ENCODE data around the gene CAMK4.
A peak's percentile ranks its signal among the peaks of the same experiment; 100 is the strongest.

CAMK4 gene

DNA sequence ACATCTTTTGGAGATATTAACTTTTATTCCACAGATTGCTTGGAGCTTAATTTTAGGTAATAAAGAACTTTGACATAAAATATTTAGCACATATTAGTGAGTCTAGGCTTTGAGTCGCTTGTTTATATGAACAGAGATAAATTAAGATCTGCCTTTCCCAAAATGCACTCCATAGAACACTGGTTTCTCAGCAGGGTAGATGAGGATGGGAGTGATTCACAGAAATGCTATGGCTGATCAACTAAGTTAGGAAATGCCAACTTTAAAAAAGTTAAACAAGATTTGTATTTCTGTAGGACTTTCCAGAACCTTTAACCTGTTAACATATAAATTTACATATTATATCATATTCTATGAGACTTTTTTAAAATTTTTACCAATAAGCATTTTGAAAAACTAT, 222.9 kb downstream of the CAMK4 start:
- no peak for DNase-seq

DNA sequence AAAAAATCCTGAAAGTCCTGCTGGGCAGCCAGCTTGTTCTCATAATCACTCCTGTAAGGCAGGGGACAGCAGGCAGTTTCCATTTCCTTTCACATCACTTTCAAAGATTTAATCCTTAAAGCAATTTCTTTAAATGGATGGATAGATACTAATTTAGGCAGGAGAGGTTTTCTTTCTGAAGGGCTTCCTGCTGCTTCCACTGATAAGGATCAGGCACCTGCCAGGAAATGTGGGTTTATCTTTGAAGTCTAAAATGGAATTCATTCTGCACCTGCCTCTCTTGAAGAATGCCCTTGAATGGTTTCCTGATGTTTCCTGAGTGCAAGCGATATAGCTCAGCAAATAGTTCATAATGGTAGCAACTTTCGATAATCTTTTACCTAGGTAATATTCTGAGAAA, 223.6 kb downstream of the CAMK4 start:
- DNase-seq, result no peak

DNA sequence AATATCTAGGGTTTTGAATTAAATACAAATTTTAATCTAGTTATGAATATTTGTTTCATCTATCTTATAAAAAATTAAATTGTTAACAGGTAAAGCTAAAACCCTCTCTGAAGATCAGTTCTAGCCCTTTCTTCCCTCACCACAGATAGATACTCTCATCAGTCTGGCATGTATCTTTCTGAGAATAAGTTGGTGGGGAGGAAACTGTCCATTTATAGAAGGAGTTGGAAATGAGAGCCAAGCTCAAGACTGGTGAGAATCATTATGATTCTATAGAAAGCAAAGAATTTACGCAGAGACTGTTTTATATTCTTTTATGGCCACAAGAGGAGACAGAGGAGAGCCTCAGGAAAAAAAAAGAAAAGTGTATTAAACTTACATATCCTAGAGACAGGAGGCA, 229.1 kb downstream of the CAMK4 start:
- no peak for DNase-seq

DNA sequence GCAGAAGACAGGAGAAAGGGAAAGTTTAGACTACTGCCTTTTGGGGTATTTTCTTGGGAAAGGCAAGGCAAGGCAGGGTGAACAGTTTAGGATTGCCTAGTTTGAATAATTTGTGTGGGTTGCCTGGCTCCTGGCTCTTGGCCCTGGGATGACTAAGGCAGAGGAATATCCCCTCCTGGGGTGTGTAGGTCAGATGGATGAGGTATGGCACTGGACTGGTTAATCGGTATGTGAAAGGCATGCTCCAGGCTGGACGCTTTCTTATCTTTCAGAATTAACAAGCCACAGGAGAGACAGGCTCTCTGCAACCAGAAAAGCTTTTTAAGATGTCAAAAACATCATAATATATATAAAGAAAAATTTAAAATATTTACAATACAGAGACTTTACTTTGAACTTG, 229.6 kb downstream of the CAMK4 start:
- DNase-seq, result no peak

DNA sequence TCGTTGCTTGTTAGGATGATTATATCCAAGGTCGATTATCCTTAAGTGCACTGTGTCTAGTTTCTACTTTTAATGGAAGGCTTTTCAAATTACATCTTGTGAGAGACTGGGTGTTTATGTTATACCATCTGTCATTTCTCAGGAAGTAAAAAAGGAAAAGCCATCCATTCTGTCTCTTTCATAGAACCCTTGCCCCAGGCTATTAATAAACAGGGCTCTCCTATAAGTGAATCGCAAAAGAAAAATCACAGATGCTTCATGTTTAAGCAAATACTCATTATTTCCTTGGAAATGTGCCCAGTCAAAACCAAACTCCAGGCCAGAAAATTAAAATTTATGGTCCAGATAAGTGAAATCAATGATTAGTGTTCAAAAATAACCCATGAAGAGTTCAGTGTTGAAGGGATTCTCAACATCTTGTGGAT, 230.0 kb downstream of the CAMK4 start:
- peak; percentile 64 for DNase-seq

DNA sequence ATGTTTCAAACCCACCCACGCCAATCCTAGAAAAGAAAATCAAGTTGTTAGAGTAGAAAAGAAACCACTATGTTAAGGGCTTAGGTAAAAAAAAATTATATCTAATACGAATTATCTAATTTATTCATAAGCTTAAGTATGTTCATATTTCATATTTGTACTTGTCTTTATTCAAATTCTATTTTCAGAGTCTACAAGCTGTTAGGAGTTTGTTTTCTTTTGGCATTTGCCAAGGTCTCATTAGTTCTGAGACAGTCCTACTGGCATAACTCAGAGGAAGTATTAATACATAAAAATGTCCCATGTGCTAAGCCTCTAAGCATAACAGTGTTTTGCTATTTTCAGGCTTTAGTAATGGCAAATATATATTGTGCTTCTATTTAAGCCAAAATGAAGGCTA, 230.6 kb downstream of the CAMK4 start:
- DNase-seq, result no peak

DNA sequence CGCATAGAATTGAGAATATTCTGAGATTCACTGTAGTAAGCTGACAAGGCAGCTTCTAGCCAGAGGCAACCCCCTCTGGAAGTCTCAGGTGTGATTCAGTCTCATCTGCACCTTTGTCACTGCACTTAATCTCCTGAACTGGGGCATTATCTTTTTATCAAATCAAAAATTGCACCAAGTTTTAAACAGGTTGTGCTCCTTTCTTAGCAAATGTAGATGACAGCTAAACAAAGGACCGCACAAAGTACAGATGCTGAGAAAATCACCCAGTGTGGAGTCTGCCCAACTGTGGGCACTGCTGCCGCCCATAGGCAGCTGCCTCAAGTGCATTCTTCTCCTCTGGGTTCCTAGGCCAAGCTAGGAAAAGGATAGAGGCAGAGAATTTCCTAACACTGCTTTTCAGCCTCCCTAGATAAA, 237.1 kb downstream of the CAMK4 start:
- DNase-seq, result no peak

DNA sequence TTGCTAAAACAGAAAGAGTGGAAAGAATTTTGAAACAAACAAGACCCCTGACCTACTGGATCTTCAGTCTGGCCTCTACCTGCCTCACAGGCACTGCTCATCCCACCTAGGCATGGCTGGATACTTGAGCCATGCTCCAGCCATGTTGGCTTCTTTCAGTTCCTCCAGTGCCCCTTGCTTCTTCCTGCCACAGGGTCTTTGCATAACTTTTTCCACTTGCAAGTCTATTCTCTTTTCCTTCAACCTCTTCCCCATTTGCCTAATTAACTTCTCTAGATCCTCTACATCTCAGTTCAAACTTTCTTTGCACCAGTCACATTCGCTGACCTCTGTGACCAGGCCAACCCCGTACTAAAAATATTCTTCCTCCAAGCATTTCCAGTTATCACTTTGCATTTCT, 237.8 kb downstream of the CAMK4 start:
- no peak for DNase-seq

DNA sequence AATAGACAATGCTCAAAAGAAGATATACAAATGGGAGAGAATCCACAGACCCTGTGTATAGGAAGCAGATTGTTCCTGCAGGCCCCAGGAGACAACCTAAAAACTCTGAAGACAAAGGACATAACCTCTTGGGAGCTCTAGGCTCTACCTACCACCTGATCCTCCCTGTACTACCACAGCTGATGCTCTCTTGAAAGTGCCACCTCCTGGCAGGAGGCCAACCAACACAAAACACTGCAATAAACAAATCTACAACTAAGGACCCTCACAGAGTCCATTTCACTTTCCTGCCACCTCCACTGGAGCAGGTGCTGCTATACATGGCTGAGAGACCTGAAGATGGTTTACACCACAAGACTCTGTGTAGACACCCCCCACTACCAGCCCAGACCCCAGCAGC, 239.1 kb downstream of the CAMK4 start:
- peak; percentile 62 for DNase-seq

DNA sequence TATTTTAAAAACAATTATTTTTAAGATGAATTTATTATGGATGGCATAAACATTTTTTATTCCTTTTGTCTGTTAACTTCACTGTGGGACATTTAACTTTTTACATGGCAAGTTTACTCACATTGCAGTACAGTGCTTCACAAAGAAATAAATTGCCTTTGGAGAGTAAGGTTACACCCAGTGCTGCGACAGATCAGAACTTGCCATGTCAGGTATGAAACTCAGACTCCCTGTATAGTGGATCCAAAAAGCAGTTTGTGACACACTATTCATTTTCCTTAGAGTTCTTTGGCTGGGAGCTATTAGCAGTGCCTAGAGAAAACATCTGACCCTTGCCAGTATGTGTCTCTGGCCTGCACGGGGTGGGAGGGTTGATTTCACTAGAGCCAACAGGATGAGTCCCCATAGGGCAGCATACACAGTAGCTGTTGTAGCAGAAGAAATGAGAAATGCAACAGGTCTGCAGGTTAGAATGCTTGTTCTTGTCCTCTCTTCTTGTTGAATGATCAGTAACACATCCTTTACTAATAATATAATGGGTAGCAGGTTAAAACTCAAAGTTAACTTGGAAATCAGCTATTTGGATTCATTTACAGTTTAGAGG, 245.2 kb downstream of the CAMK4 start:
- DNase-seq, result no peak

DNA sequence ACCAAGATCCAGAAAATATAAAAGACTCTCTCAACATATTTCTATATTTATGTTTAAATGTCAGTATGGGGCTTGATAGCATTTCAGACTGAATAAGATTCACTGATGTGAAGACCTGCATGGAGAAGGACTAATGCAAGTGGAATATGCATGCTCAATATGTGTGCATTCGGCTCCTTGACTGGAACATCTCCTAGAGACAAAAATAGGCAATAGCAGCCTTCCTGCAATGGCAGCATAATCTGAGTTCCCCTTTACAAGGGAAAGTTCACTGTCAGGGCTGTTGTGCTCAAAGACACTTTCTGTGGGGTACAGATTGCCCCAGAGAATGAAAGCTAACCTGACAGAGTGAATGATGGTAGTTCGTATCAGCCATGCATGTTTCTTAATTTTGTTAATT, 245.7 kb downstream of the CAMK4 start:
- no peak for DNase-seq

DNA sequence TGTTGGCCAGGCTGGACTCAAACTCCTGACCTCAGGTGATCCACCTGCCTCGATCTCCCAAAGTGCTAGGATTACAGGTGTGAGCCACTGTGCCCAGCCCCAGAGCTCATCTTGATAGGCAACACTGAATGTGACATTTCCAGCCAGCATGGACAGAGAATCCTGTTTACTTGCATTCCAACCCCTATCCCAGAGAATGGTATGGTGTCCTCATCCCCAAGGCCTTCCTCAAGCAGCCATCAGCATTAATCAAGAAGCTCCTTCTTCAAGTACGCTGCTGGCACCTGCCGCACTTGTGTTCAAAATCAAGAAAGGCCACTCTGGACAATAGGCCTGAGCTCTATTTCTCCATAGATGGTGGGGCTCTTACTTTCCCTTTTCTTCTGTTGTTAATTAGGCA, 247.9 kb downstream of the CAMK4 start:
- no peak for DNase-seq

DNA sequence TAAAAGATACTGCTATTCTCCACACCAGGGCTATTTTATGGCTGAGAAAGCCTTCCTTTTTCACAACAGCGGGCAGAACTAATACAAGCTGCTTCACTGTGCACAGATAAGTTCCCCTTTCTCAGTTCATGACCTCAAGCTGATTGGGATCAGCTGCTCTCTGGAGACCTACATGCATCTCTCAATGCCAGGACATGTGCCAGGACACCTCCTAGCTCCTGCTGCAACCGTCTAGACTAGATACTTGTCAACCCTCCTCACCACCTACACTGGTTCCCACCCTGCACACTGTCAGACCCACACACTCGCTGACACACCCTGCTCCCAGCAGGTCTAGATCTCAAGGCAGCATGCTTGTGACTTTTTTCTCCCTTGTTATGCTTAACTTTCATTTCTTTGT, 248.4 kb downstream of the CAMK4 start:
- no peak for DNase-seq

DNA sequence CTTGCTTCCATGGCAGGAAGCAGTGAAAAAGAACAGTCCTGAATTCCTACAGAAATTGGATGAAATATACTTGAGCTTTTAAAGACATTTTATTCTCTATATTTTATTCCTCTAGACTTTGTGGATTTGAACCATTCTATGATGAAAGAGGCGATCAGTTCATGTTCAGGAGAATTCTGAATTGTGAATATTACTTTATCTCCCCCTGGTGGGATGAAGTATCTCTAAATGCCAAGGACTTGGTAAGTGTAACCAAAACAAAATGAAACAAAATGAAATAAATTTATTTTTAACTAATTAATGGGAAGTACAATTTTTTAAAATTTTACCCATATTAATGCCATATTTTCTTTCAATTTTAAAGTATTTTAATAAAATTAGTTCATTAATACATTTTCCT, 254.1 kb downstream of the CAMK4 start:
- DNase-seq, result no peak

DNA sequence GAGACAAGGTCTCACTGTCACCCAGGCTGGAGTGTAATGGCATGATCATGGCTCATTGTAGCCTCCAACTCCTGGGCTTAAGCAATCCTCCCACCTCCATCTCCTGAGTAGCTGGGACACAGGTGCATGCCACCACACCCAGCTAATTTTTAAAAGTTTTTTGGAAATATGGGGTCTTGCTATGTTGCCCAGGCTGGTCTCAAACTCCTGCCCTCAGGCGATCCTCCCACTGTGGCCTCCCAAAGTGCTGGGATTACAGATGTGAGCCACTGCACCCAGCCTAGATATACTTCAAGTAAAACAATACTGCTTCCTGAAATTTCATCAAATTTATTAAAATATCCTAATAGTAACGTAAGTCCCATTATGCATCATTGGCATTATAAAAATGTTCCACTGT, 254.7 kb downstream of the CAMK4 start:
- no peak for DNase-seq

DNA sequence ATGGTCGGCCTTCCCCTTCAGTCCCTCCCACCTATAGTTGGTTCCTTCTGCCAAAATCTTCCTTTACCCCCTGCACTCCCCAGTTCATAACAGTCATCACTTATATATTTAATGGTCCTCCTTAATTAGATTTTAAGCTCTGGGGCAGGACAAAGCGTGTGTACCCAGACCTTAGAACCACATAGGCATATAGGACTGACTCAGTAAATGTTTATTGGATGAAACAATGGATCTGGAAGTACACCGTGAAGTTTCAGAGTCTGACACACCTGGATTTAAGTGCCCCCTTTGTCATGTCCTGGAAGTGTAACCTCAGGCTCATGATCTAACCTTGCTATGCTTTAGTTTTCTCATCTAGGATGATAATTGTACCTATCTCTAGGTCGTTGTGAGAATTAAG, 256.2 kb downstream of the CAMK4 start:
- no peak for DNase-seq

DNA sequence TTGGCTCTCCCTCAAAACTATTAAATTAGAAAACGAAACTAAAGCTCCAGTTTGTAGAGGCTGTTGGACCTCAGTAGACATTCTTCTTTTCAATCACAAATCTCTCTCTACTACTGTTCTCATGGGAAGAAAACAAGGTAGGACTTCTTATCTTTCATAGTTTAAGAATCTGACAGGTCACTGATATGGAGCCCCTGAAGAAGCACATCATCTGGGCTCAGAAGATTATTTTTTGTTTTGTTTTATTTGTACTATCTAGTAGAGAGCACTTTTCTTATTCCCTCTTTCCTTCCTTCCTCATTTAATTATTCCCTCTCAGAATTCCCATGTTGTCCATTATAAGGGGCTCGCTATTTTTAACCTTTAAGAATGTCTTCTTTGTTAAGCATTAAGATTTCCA, 261.9 kb downstream of the CAMK4 start:
- DNase-seq, result no peak

DNA sequence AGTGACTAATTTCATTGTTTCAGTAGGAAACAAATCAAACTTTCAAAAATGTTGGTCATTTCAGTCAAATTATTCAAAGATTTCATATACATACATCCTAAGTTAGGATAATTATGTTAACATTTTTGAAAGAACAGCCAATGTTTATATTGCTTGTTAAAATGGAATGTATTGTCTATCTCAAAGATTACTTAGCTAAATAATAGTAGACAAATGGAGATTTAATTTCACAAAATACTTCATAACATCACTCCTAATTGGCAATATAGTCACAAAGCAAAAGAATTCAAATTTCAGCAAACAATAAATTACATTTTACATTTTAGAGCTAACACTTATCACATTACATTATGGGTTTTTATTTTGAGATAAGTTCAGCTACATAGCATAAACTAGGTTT, 262.7 kb downstream of the CAMK4 start:
- DNase-seq, result no peak

DNA sequence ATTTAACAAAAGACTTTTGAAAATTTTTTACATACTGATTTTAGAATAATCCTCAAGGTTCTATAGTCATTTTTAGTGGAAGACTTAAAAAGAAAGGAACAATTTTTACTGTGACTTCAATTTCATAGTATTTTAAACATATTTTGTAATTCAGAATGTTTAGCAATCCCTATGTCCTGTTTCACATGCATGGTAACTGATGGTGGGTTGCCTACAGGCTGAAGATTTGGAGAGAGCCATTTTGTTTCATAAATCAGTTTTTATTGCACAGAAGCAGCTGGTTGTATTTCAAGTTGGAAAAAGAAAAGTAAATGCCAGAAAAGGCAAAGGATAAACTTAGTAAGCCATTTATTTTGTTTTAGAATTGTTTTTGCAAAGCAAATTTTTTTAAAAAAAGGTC, 264.2 kb downstream of the CAMK4 start:
- DNase-seq, result no peak

DNA sequence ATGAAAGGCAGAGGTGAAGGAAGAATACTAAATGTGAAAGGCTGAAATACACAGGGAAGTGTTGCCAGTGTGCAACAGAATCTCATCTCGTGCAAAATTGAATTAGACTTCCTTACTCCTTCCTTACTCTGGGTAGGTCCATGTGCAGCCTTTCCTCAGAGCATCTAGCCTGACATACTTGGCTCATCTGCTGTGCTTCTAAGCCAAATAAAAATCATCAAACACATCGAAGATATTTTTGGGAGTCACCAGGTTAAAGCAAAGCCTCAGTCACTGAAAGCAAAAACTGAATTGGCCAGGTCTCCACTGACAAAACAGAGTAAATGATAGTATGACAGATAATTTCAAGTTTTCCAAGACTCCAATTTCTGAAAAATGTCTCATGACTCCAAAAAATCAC, 268.8 kb downstream of the CAMK4 start:
- DNase-seq, result no peak

DNA sequence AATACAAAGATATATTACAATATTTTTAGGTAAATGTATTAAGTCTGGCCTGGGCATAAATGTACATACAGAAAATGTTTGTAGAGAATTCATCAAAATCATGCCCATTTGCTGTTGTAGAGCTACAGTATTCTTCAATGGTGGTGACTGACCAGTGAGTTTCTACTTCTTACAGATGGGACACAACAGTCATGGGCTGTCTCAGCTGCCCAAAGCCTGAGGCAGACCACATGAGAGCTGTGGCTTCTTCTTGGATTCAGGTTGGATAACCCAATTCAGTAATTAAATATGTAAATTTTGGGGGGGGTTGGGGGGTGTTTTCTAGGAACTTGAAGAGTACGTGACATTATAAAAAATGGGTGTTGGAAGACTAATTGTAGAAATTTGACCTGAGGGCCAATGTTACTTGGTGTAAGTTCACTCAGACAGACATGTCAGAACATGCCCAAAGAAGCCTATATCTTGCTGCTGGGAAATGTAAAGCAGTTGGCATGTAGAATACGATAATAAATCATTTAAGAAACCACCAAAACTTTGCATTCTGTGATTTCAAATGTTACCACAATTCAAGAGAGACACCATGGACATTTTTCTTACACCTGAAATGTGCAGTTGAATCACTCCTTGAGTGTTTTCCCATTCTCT, 270.3 kb downstream of the CAMK4 start:
- no peak for DNase-seq

DNA sequence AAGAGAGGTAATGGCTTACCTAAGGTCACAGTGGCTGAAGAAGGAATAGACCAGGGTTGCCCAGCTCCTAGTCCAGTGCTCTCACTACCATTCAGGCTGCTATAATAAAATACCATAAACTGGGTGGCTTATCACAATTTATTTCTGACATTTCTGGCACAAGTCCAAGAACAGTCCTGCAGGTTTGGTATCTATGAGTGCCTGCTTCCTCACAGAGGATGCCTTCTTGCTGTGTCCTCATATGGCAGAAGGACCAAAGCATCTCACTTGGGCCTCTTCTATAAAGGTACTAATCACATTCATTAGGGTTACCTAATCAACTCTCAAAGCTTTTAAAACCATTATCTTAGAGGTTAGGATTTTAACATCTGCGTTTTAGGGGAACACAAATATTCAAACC, 271.0 kb downstream of the CAMK4 start:
- DNase-seq, result no peak

DNA sequence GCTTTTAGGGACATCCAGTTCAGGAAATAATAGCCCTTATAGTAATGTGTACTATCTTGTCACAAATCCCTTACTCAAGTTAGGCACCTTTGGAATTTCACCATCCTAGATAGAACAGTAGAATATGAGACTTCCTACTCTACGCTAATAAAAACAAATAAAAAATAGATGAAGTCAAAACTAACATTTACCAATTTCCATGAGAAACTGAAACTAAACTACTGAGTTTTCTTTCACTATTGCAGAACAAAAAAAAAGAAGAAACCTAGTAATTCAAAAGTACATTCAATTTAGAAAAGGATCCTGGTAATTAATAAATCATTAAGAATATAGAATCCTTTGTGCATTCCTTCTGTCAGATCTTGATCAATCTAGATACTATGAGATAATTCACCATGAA, 274.2 kb downstream of the CAMK4 start:
- no peak for DNase-seq

DNA sequence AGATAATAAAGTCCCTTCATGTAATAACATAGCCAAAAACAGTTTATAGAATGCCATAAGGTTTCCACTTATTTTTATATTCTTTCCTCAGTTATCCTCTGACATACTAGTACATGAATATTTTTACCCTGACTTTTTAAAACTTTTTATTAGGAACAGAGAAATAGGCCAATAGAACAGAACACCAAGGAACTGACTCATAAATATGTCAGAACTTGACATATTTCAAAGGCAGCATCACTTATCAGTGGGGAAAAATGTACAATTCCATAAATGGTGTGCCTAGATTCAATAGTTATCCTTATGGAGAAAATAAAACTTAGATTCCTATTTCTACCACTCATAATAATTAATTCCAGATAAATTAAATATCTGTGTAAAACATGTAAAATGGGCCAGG, 278.8 kb downstream of the CAMK4 start:
- DNase-seq, result no peak

DNA sequence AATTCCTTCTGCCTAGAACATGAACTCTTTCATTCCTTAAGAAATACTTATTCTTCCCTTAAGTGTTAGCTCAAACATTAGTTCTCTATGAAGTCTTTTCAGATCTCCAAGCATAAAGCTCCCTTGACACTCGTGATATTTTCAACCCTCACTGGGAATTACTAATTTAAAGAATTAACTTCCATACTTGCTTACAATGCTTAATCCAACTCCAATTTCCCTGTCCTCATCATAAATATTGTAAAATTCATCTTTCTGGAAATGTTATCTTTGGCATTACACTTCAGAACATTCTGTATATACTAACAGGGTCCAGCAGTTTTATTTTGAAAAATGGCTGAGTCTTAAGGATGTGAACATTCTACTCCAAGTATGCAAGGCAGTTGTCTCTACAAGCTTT, 280.9 kb downstream of the CAMK4 start:
- no peak for DNase-seq

Measured in NCI-H1092 (cell line).